HG02588 (cell line): ENCODE results near the gene CCDC187.
A peak's percentile ranks its signal among the peaks of the same experiment; 100 is the strongest.

Source experiments
- ATAC-seq: cut with Tn5 transposase; IDR thresholded peaks from one replicate; pipeline ENCODE4 v1.9.1; 2021; ENCODE audit warnings: mild to moderate bottlenecking, moderate library complexity; ENCODE audit not compliant: unreplicated experiment

CCDC187 gene

GRCh38 chr9:136230773-136231172 lies 73.1 kb downstream of the CCDC187 start:
- ATAC-seq: no peak

DNA sequence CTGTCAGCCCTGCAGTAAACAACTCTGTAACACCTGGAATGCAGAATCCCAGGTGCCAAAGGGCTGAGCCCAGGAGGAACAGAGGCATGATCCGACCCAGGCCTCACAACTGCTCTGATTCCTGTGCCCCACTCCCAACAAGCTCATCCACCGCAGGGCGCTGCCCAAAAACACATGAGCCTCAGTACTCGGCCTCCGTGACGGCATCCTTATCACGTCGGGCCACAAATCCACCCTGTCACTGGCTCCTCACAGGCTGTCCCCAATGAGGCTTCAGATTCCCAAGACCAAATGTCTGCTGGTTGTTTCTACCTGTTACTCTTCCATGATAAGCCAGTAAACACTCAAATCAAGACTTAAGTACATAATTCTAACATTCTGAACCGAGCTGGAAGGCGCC lies 73.5 kb downstream of the CCDC187 start:
- ATAC-seq: no peak

GRCh38 chr9:136229096-136230065 lies 74.5 kb downstream of the CCDC187 start:
- ATAC-seq: no peak

DNA sequence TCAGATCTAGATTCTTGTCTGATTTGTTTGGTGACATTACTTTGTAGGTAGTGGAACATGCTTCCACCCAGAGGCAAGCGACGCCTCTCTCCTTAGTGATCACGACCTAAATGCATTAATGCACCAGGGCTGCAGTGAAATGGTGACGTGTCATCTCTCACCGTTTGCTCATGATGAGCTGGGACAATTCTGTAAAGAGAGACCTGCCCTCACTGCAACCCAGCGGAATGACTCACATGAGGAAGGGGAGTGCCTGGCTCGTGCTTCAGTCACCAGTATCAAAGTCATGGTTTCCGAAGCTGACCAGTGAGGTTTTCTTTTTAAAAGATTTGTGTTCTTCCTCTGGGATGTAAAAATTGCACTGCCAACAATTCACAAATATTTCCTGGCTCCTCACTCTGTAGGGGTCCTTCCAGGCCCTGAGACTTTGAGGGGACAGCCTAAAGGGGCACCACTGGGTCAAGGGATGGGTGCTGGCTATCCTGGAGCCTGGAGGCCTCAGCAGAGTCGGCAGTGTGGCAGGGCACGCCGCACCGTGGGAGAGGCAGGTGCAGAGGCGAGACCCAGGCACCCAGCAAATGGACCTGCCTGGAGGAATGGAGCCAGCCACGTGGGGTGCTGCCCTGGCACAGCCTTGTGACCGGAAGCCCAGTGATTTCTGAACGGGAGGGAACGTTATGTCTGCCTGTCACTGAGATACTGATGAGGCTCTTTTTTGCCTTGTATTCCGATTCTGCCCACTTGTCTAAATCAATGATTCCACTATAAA lies 75.6 kb downstream of the CCDC187 start:
- ATAC-seq: no peak

DNA sequence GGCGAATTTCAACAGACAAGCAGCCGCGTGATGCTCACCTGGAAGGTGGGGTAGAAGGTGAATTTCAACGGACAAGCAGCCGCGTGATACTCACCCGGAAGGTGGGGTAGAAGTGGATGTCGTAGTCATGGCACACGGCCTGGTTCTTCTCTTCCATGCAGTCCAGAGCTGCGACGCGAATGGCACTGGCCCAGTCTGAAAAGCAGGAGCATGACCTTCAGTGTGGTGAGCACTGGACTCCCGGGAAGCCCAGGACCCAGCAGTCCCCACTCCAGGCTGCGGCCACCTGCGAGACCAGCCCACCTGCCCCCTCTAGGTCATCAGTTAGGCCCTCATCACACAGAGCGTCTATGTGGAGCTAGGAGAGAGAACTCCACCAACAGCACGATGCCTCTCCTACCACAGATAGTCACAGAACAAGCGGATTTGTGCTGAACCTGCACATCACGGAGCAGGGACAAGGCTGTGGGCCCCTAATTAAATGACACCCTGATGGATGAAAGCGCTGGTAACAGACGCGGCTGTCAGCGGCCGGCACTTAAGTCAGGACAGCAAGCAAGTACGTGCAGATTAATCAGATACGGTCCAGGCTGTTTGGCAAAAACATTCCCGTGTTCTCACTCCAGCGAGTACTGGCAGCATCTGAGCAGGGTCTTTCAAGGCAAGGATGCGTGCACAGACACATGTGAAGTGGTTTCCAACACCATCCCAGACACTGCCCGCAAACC lies 77.0 kb downstream of the CCDC187 start:
- ATAC-seq: no peak

GRCh38 chr9:136225748-136226679 lies 77.9 kb downstream of the CCDC187 start:
- ATAC-seq: peak; percentile 63

- peak; percentile 45 for ATAC-seq
These were observed 78.5 kb downstream of the CCDC187 start for GRCh38 chr9:136225366-136225747.

DNA sequence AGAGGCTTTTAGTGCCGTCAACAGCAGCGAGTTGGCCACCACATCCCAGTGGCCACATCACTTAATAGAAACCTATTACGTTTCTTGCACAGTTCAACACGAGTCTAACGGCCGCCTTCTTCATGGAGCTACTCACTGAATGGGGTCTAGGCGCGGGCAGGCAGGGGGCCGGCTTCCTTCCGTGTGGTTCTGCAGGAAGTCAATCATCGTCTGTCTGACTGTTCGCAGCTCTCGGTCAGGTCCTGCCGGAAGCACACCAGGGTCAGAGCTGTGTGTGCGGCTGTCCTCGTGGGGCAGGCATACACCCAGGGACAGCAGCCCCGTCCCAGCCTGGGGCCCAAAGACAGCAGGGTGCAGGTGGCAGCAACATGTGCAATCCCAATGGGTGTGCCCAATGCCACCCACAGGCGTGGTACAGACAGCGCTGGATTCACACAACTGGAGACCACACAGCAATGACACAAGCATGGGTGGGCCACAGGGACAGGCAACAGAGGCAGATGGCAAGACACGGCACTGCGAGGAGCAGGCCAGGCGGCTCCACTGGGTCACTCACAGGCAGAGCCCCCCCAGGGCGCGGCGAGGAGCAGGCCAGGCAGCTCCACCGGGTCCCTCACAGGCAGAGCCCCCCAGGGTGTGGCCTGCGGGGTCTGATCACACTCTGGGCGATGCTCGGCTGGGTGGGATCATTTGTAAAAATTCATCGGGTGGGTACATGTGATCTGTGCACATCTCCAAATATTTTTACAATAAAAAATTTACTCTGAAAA lies 79.8 kb downstream of the CCDC187 start:
- ATAC-seq: no peak

GRCh38 chr9:136222906-136223285 lies 81.0 kb downstream of the CCDC187 start:
- no peak for ATAC-seq

DNA sequence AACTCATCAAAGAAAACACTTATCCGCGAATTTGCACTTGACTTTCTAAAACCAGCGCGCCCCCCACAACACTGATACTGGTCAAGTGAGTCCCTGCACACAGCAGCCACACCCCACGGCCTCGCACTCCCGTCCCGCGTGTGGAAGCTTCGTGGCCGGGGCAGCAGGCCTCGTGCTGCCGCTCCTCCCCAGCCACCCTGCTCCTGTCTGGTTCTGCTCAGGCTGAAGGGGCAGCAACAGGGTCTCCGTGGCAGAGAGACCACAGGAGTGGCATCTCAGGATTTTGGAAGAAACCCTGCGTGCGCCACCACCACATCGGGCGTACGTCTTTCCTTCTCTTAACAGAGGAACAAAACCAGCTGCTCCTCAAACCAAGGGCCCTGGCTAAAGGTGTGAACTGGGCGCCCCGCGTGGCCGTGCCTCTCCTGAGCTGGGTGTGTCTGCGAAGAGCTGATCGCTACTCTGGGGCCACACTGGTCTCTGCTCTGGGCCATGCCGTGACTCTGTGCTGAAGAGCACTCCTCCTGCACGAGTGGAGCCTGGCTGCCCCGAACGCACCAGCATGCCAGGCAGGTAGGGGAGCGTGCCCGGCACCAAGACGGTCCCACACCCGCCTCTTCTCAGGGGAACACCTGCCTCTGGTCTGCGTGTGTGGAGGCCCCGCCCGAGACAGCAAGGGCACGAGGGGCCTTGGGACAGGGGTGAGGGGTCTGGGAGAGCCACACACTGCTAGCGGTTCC lies 81.6 kb downstream of the CCDC187 start:
- no peak for ATAC-seq

GRCh38 chr9:136220017-136220729 lies 83.7 kb downstream of the CCDC187 start:
- ATAC-seq: no peak

GRCh38 chr9:136219276-136219675 lies 84.6 kb downstream of the CCDC187 start:
- ATAC-seq: no peak

GRCh38 chr9:136218673-136219072 lies 85.2 kb downstream of the CCDC187 start:
- no peak for ATAC-seq

DNA sequence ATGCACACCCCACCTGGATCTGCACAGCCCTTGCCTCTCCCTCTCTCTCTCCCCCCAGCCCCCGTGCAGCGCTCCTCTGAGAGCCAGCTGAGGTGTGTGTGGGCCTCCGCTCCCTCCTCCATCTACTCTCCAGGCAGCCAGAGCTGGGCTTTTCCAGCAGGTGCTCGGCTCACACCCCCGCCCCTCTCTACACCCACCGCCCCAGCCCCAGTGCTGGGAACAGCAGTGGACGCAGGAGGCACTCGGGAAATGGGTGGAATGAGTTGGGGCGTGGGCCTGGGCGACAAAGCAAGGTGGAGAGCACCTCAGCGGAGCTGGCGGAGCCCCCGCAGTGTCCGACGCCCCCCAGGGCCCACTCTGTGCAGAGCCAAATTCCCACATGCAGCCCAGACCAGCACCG lies 85.6 kb downstream of the CCDC187 start:
- ATAC-seq: no peak

- no peak for ATAC-seq
These were observed 87.2 kb downstream of the CCDC187 start for GRCh38 chr9:136216541-136217244.

GRCh38 chr9:136213733-136214132 lies 90.2 kb downstream of the CCDC187 start:
- no peak for ATAC-seq

- no peak for ATAC-seq
These were observed 91.4 kb downstream of the CCDC187 start for GRCh38 chr9:136212345-136212950.
